WTC11 (cell line): Measurements from ENCODE around the gene REPS2. TPM values are rescaled to one million over a fixed set of nuclear protein-coding genes. Genes with fewer than 3 reads are reported as not detected.

Experiments used
- ATAC-seq: fragments of 200-7000 bp; cut with Tn5 transposase; 2 replicates; pipeline ENCODE4 v1.10.0; 2021; ENCODE audit warnings: mild to moderate bottlenecking, moderate library complexity
- CTCF ChIA-PET: fragments of 300-600 bp; sonication (Branson Sonifier 250); formaldehyde crosslinking; loops from one replicate; lab custom pipeline; 2021; ENCODE audit warnings: antibody characterized with exemption; lab: Charles Lee
- POLR2A ChIA-PET: fragments of 350-600 bp; sonication (Branson Sonifier 250); formaldehyde crosslinking; loops from one replicate; lab custom pipeline; 2021; ENCODE audit warnings: antibody characterized with exemption; lab: Charles Lee
- DNase-seq: peaks from one replicate; pipeline ENCODE4 v3.0.0; 2021; ENCODE audit warnings: low spot score
- H3K27ac Mint-ChIP-seq: 2 replicates; pipeline ENCODE4 v1.8.0; 2021; ENCODE audit warnings: mixed read lengths
- H3K27me3 Mint-ChIP-seq: 2 replicates; pipeline ENCODE4 v1.8.0; 2021; ENCODE audit warnings: low read depth, mild to moderate bottlenecking, moderate library complexity, mixed read lengths
- H3K36me3 Mint-ChIP-seq: 2 replicates; pipeline ENCODE4 v1.8.0; 2021; ENCODE audit warnings: mixed read lengths
- H3K4me1 Mint-ChIP-seq: 2 replicates; pipeline ENCODE4 v1.8.0; 2022; ENCODE audit warnings: mixed read lengths
- H3K4me3 Mint-ChIP-seq: 2 replicates; pipeline ENCODE4 v1.8.0; 2021; ENCODE audit warnings: mild to moderate bottlenecking, moderate library complexity, mixed read lengths
- H3K9me3 Mint-ChIP-seq: 2 replicates; pipeline ENCODE4 v1.8.0; 2021; ENCODE audit warnings: mixed read lengths
- ATF6 ChIP-seq: sonication (generic); formaldehyde crosslinking; IDR thresholded peaks from 2 replicates; pipeline ENCODE4 v1.8.1; 2023; ENCODE audit warnings: mild to moderate bottlenecking, missing genetic modification reagents
- CTCF ChIP-seq: fragments of 200-600 bp; IDR thresholded peaks from 2 replicates; pipeline ENCODE4 v1.8.0; 2022; ENCODE audit warnings: antibody characterized with exemption
- ELF4 ChIP-seq: sonication (generic); formaldehyde crosslinking; IDR thresholded peaks from 2 replicates; pipeline ENCODE4 v1.8.1; 2022; ENCODE audit warnings: low read depth, mild to moderate bottlenecking, moderate library complexity, missing genetic modification reagents
- ESRRA ChIP-seq: sonication (generic); formaldehyde crosslinking; IDR thresholded peaks from 2 replicates; pipeline ENCODE4 v1.8.1; 2022; ENCODE audit warnings: mild to moderate bottlenecking, missing genetic modification reagents, borderline replicate concordance
- HMGA2 ChIP-seq: fragments of 250-450 bp; sonication (Bioruptor Pico); IDR thresholded peaks from 2 replicates; pipeline ENCODE4 v1.4.0; 2021; ENCODE audit warnings: mild to moderate bottlenecking, moderate library complexity
- IRF2 ChIP-seq: sonication (generic); formaldehyde crosslinking; IDR thresholded peaks from 2 replicates; pipeline ENCODE4 v1.8.0; 2022; ENCODE audit warnings: low read depth, missing genetic modification reagents, borderline replicate concordance
- JUN ChIP-seq: sonication (generic); formaldehyde crosslinking; IDR thresholded peaks from 2 replicates; pipeline ENCODE4 v1.8.0; 2023; ENCODE audit warnings: mild to moderate bottlenecking, missing genetic modification reagents
- NFYB ChIP-seq: sonication (generic); formaldehyde crosslinking; conservative IDR thresholded peaks from 2 replicates; pipeline ENCODE4 v1.8.0; 2022; ENCODE audit warnings: low read depth, missing genetic modification reagents
- NR1H2 ChIP-seq: sonication (generic); formaldehyde crosslinking; IDR thresholded peaks from 2 replicates; pipeline ENCODE4 v1.9.0; 2021; ENCODE audit warnings: mild to moderate bottlenecking, moderate library complexity, missing genetic modification reagents
- PRRX2 ChIP-seq: fragments of 250-450 bp; sonication (Bioruptor Pico); IDR thresholded peaks from 2 replicates; pipeline ENCODE4 v1.8.0; 2021; ENCODE audit warnings: mild to moderate bottlenecking
- SP1 ChIP-seq: sonication (generic); formaldehyde crosslinking; conservative IDR thresholded peaks from 2 replicates; pipeline ENCODE4 v1.8.1; 2022; ENCODE audit warnings: missing genetic modification reagents
- TEAD4 ChIP-seq: sonication (generic); formaldehyde crosslinking; IDR thresholded peaks from 2 replicates; pipeline ENCODE4 v1.8.0; 2022; ENCODE audit warnings: mild to moderate bottlenecking, missing genetic modification reagents
- TP53 ChIP-seq: sonication (generic); formaldehyde crosslinking; IDR thresholded peaks from 2 replicates; pipeline ENCODE4 v1.8.1; 2023; ENCODE audit warnings: mild to moderate bottlenecking, missing genetic modification reagents
- USF1 ChIP-seq: sonication (generic); formaldehyde crosslinking; IDR thresholded peaks from 2 replicates; pipeline ENCODE4 v1.8.0; 2022; ENCODE audit warnings: mild to moderate bottlenecking, missing genetic modification reagents
- ZNF121 ChIP-seq: sonication (generic); formaldehyde crosslinking; IDR thresholded peaks from 2 replicates; pipeline ENCODE4 v1.8.0; 2023; ENCODE audit warnings: missing genetic modification reagents
- total RNA-seq: library from RNA; stranded (reverse); gene quantifications from 3 replicates; pipeline ENCODE4 v1.2.3, GENCODE V29; 2021
- TF ChIP-seq, protein P1 (sequence below): sonication (generic); formaldehyde crosslinking; IDR thresholded peaks from 2 replicates; pipeline ENCODE4 v1.8.1; 2023; ENCODE audit warnings: mild to moderate bottlenecking, missing genetic modification reagents, borderline replicate concordance
- TF ChIP-seq, protein P2 (sequence below): sonication (generic); formaldehyde crosslinking; IDR thresholded peaks from 2 replicates; pipeline ENCODE4 v1.8.0; 2022; ENCODE audit warnings: mild to moderate bottlenecking, missing genetic modification reagents
- TF ChIP-seq, protein P3 (sequence below): sonication (generic); formaldehyde crosslinking; IDR thresholded peaks from 2 replicates; pipeline ENCODE4 v1.8.1; 2023; ENCODE audit warnings: mild to moderate bottlenecking, missing genetic modification reagents
- TF ChIP-seq, protein P4 (sequence below): fragments of 250-450 bp; sonication (Bioruptor Pico); conservative IDR thresholded peaks from 2 replicates; pipeline ENCODE4 v1.9.0; 2021; ENCODE audit warnings: mild to moderate bottlenecking

The REPS2 gene
- total RNA-seq, 1 experiment from 2014 or later, result 2.2 TPM

DNA sequence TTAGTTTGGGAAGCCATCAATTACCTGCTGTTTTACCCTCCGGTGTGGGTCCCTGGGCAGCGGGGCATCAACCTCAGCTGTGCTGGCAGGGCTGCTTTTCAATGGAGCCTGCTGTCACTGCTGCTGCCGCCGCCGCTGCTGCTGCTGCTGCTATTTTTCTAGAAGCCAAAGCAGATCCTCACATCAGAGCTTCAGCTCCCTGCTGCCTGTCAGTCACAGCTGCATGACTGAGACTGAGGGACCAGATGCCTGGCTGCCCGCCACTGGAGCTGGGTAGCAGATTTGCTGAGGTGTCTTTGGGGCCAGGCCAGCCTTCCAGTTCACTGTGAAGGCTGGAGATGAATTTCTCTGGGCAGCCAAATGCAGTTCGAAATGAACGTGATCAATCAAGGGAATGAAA lies 228.2 kb downstream of the REPS2 start:
- Mint-ChIP-seq H3K36me3 (0 out of 2 replicates have a peak, but pooled peaks cover 5% of the 10 kb centered on the region), H3K9me3 (no peaks in the 10 kb centered on the region; the same call in 1 of the 2 replicates), H3K27ac (no peak overlapping the region), H3K4me1 (no peaks in the 10 kb centered on the region), H3K4me3 (no peak overlapping the region), H3K27me3 (peaks cover 2% of the 10 kb centered on the region; the same call in 1 of the 2 replicates)
- TF ChIP-seq HMGA2 (CRISPR knock-in tag) (no peak), IRF2 (CRISPR knock-in tag) (no peak)
- TF ChIP-seq, protein P1, sequence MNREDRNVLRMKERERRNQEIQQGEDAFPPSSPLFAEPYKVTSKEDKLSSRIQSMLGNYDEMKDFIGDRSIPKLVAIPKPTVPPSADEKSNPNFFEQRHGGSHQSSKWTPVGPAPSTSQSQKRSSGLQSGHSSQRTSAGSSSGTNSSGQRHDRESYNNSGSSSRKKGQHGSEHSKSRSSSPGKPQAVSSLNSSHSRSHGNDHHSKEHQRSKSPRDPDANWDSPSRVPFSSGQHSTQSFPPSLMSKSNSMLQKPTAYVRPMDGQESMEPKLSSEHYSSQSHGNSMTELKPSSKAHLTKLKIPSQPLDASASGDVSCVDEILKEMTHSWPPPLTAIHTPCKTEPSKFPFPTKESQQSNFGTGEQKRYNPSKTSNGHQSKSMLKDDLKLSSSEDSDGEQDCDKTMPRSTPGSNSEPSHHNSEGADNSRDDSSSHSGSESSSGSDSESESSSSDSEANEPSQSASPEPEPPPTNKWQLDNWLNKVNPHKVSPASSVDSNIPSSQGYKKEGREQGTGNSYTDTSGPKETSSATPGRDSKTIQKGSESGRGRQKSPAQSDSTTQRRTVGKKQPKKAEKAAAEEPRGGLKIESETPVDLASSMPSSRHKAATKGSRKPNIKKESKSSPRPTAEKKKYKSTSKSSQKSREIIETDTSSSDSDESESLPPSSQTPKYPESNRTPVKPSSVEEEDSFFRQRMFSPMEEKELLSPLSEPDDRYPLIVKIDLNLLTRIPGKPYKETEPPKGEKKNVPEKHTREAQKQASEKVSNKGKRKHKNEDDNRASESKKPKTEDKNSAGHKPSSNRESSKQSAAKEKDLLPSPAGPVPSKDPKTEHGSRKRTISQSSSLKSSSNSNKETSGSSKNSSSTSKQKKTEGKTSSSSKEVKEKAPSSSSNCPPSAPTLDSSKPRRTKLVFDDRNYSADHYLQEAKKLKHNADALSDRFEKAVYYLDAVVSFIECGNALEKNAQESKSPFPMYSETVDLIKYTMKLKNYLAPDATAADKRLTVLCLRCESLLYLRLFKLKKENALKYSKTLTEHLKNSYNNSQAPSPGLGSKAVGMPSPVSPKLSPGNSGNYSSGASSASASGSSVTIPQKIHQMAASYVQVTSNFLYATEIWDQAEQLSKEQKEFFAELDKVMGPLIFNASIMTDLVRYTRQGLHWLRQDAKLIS (CRISPR knock-in tag), result no peak
- TF ChIP-seq, protein P2, sequence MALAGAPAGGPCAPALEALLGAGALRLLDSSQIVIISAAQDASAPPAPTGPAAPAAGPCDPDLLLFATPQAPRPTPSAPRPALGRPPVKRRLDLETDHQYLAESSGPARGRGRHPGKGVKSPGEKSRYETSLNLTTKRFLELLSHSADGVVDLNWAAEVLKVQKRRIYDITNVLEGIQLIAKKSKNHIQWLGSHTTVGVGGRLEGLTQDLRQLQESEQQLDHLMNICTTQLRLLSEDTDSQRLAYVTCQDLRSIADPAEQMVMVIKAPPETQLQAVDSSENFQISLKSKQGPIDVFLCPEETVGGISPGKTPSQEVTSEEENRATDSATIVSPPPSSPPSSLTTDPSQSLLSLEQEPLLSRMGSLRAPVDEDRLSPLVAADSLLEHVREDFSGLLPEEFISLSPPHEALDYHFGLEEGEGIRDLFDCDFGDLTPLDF (CRISPR knock-in tag), result no peak
- TF ChIP-seq, protein P3, sequence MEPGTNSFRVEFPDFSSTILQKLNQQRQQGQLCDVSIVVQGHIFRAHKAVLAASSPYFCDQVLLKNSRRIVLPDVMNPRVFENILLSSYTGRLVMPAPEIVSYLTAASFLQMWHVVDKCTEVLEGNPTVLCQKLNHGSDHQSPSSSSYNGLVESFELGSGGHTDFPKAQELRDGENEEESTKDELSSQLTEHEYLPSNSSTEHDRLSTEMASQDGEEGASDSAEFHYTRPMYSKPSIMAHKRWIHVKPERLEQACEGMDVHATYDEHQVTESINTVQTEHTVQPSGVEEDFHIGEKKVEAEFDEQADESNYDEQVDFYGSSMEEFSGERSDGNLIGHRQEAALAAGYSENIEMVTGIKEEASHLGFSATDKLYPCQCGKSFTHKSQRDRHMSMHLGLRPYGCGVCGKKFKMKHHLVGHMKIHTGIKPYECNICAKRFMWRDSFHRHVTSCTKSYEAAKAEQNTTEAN, result no peak
- no peak for ATAC-seq
- ChIA-PET POLR2A (no interaction called here), CTCF (no interaction called here)
- DNase-seq, result no peak

DNA sequence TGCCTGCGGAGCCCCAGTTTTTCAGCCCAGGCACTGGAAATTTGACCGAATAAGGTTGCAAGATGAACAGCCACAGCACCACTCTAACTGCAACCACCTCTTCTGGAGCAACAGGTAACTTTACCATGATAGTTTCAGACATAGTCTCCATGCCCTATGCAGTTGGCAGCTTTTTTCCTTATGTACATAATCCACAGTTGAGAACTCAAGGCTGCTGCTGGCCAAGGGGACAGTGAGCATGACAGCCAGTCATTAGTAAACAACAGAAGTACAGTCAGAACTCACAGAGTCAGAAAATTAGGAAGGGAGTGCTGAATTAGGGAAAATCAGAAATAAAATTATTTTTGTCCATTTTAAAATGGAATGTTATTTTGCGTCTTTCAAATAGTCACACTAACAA lies 235.9 kb downstream of the REPS2 start:
- DNase-seq (no peak), ATAC-seq (no peak)
- H3K9me3 Mint-ChIP-seq, result peaks cover 4% of the 10 kb centered on the region; the same call in 1 of the 2 replicates
- CTCF ChIA-PET, result no interaction called here
- POLR2A ChIA-PET, result no interaction called here
- H3K36me3 Mint-ChIP-seq, result no peaks in the 10 kb centered on the region
- H3K4me3 Mint-ChIP-seq, result no peak overlapping the region
- H3K4me1 Mint-ChIP-seq, result peaks cover 2% of the 10 kb centered on the region; the same call in 1 of the 2 replicates
- H3K27me3 Mint-ChIP-seq, result no peaks in the 10 kb centered on the region
- H3K27ac Mint-ChIP-seq, result no peak overlapping the region
- TF ChIP-seq, protein P3, result no peak
- TF ChIP-seq ZNF121 (CRISPR knock-in tag) (no peak), TEAD4 (no peak), SP1 (no peak), ATF6 (CRISPR knock-in tag) (no peak), JUN (no peak), ELF4 (no peak), TP53 (no peak), PRRX2 (no peak), NFYB (no peak), CTCF (no peak), NR1H2 (CRISPR knock-in tag) (no peak), ESRRA (no peak), USF1 (CRISPR knock-in tag) (no peak)
- TF ChIP-seq, protein P4, sequence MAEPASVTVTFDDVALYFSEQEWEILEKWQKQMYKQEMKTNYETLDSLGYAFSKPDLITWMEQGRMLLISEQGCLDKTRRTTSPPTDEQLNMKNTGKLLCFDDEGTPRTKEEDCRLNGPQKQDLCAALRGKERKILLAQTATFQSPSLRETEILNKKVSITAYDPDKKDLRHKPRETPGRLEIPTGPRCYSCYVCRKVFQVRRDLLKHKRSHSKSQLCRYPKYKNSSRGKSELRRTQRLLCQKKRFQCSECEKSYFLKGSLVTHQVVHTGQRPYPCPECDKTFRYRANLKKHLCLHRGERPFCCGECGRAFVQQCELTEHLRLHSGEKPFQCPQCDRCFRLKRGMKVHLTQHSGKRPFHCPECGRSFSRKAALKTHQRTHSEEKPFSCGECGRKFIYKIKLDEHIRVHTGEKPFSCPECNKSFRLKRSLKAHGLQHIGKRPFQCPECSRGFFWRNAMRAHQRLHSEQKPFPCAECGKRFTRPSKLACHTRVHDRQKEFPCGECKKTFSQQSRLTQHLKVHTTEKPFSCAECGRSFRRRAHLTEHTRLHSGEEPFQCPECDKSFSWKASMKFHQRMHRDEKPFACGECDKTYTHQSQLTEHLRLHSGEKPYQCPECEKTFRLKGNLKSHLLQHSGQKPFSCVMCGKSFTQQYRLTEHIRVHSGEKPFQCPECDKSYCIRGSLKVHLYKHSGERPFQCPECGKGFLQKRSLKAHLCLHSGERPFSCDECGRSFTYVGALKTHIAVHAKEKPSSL (CRISPR knock-in tag), result no peak
